Neuronal stem cell (in vitro differentiated cells): ENCODE data around the gene CHST11.
A peak's percentile ranks its signal among the peaks of the same experiment; 100 is the strongest.

Experiments
- DNase-seq: peaks from one replicate; pipeline ENCODE4 v3.0.0-alpha.2; 2013; ENCODE audit warnings: low spot score
- H2AFZ ChIP-seq: one replicate; pipeline ENCODE4 v1.6.1; 2013; ENCODE audit warnings: mild to moderate bottlenecking, low read length, inconsistent platforms
- H2AK5ac ChIP-seq: 2 replicates; pipeline ENCODE4 v1.6.1; 2013; ENCODE audit warnings: low read depth, mild to moderate bottlenecking, inconsistent platforms, low read length, moderate library complexity, mixed read lengths
- H2BK120ac ChIP-seq: 2 replicates; pipeline ENCODE4 v1.6.1; 2013; ENCODE audit warnings: low read depth, mild to moderate bottlenecking, inconsistent platforms, low read length, moderate library complexity, mixed read lengths
- H2BK12ac ChIP-seq: one replicate; pipeline ENCODE4 v1.6.1; 2013; ENCODE audit warnings: low read length, inconsistent platforms
- H2BK15ac ChIP-seq: 2 replicates; pipeline ENCODE4 v1.6.1; 2013; ENCODE audit warnings: mild to moderate bottlenecking, low read length, inconsistent platforms, mixed read lengths
- H2BK5ac ChIP-seq: one replicate; pipeline ENCODE4 v1.6.1; 2013; ENCODE audit warnings: inconsistent platforms, mild to moderate bottlenecking, low read length, moderate library complexity
- H3K14ac ChIP-seq: one replicate; pipeline ENCODE4 v1.6.1; 2013; ENCODE audit warnings: low read length, inconsistent platforms
- H3K18ac ChIP-seq: 2 replicates; pipeline ENCODE4 v1.6.1; 2013; ENCODE audit warnings: low read length, inconsistent platforms
- H3K23ac ChIP-seq: 2 replicates; pipeline ENCODE4 v1.6.1; 2013; ENCODE audit warnings: low read depth, mild to moderate bottlenecking, mixed read lengths, low read length, inconsistent platforms; ENCODE audit not compliant: poor library complexity
- H3K27ac ChIP-seq: replicated peaks from 3 replicates; pipeline ENCODE4 v1.5.1; 2013; ENCODE audit warnings: low read length, inconsistent platforms
- H3K27me3 ChIP-seq, 3 experiments: 2 replicates each; pipeline ENCODE4 v1.6.1; 2013; ENCODE audit warnings: low read length in 3 of 3, mild to moderate bottlenecking in 2 of 3, inconsistent platforms in 1 of 3, low read depth in 1 of 3, mixed read lengths in 1 of 3, moderate library complexity in 1 of 3; ENCODE audit not compliant: control insufficient read depth in 3 of 3, insufficient read depth in 3 of 3
- H3K36me3 ChIP-seq, 2 donors: replicated peaks in 1 of 2; 2 replicates each; pipeline ENCODE4 v1.6.1; 2013; ENCODE audit warnings: low read length in 2 of 2; ENCODE audit not compliant: control insufficient read depth in 2 of 2, insufficient read depth in 2 of 2
- H3K4ac ChIP-seq: 2 replicates; pipeline ENCODE4 v1.6.1; 2013; ENCODE audit warnings: inconsistent platforms, mild to moderate bottlenecking, low read length, moderate library complexity
- H3K4me1 ChIP-seq, 2 donors: 1 replicate in 1 of 2; 2 replicates in 1 of 2; pipeline ENCODE4 v1.6.1; 2013; ENCODE audit warnings: low read length in 2 of 2, low read depth in 1 of 2; ENCODE audit not compliant: control insufficient read depth in 2 of 2, insufficient read depth in 1 of 2
- H3K4me2 ChIP-seq: one replicate; pipeline ENCODE4 v1.6.1; 2013; ENCODE audit warnings: mild to moderate bottlenecking, low read length, inconsistent platforms; ENCODE audit not compliant: insufficient read depth, poor library complexity, severe bottlenecking
- H3K4me3 ChIP-seq, 2 donors: 2 replicates each; pipeline ENCODE4 v1.5.1; 2013; ENCODE audit warnings: low read length in 2 of 2, mild to moderate bottlenecking in 2 of 2, inconsistent platforms in 1 of 2, moderate library complexity in 1 of 2
- H3K79me1 ChIP-seq: one replicate; pipeline ENCODE4 v1.6.1; 2013; ENCODE audit warnings: low read depth, mild to moderate bottlenecking, inconsistent platforms, low read length, moderate library complexity
- H3K9ac ChIP-seq: one replicate; pipeline ENCODE4 v1.6.1; 2013; ENCODE audit warnings: mild to moderate bottlenecking, low read depth, low read length, inconsistent platforms; ENCODE audit not compliant: poor library complexity
- H3K9me3 ChIP-seq, 2 donors: replicated peaks in 1 of 2; 2 replicates each; pipeline versions ENCODE3 to v1.6.1; 2013; ENCODE audit warnings: low read length in 2 of 2, mild to moderate bottlenecking in 2 of 2, inconsistent platforms in 1 of 2, low read depth in 1 of 2, mixed read lengths in 1 of 2, moderate library complexity in 1 of 2; ENCODE audit not compliant: control insufficient read depth in 2 of 2, insufficient read depth in 1 of 2
- H4K8ac ChIP-seq: one replicate; pipeline ENCODE4 v1.6.1; 2013; ENCODE audit warnings: low read depth, mild to moderate bottlenecking, inconsistent platforms, low read length, moderate library complexity
- H4K91ac ChIP-seq: one replicate; pipeline ENCODE4 v1.6.1; 2013; ENCODE audit warnings: low read length, low read depth, mild to moderate bottlenecking, inconsistent platforms; ENCODE audit not compliant: poor library complexity
- WGBS, 2 donors: extraction: QIAGEN DNeasy Blood & Tissue Kit; methylation state at CpG; one replicate each; pipeline ENCODE4 v1.1.7; 2013; ENCODE audit warnings: missing lambda C conversion rate in 2 of 2, mixed read lengths in 1 of 2; ENCODE audit not compliant: insufficient read length in 2 of 2, insufficient replicate concordance in 1 of 2; ENCODE audit errors: extremely low coverage in 2 of 2; 5-methylcytosine and 5-hydroxymethylcytosine counted together

Gene CHST11

GRCh38 chr12:104640956-104641355, 184.2 kb downstream of the CHST11 start:
- Histone ChIP-seq H2AK5ac (no peak overlapping the region), H3K27me3 (no peaks in the 10 kb centered on the region), H3K14ac (no peak overlapping the region), H3K4ac (no peak overlapping the region), H3K4me3 (no peak overlapping the region), H3K36me3 (no peaks in the 10 kb centered on the region), H3K79me1 (no peaks in the 10 kb centered on the region), H2BK12ac (no peak overlapping the region), H3K9me3 (peaks cover 4% of the 10 kb centered on the region in 2 donors), H3K23ac (no peak overlapping the region), H4K91ac (no peak overlapping the region), H2AFZ (no peak overlapping the region), H4K8ac (no peak overlapping the region), H2BK15ac (no peak overlapping the region), H3K18ac (no peak overlapping the region), H2BK120ac (no peak overlapping the region), H3K9ac (no peak overlapping the region), H3K4me2 (no peak overlapping the region), H2BK5ac (no peak overlapping the region), H3K4me1 (peaks cover 4 to 16% of the 10 kb centered on the region in 2 donors), H3K27ac (no peak overlapping the region)
- no CpG with 5 or more reads among the region's 1 CpG for WGBS, 2 donors
- DNase-seq = no peak

- Histone ChIP-seq H3K9me3 (peaks cover 4 to 6% of the 10 kb centered on the region in 2 donors), H3K79me1 (no peaks in the 10 kb centered on the region), H3K36me3 (no peaks in the 10 kb centered on the region), H2BK5ac (no peak overlapping the region), H3K4ac (no peak overlapping the region), H3K4me2 (no peak overlapping the region), H2AFZ (no peak overlapping the region), H3K14ac (no peak overlapping the region), H3K9ac (no peak overlapping the region), H2BK12ac (no peak overlapping the region), H3K4me1 (peaks cover 4 to 16% of the 10 kb centered on the region in 2 donors), H2AK5ac (no peak overlapping the region), H4K8ac (no peak overlapping the region), H4K91ac (no peak overlapping the region), H3K18ac (no peak overlapping the region), H3K27me3 (no peaks in the 10 kb centered on the region), H3K23ac (no peak overlapping the region), H2BK15ac (no peak overlapping the region), H3K4me3 (no peak overlapping the region), H2BK120ac (no peak overlapping the region), H3K27ac (no peak overlapping the region)
- DNase-seq = no peak
- WGBS, 2 donors = no CpG with 5 or more reads among the region's 3 CpGs
Observed at GRCh38 chr12:104641862-104642261, 185.1 kb downstream of the CHST11 start.

- Histone ChIP-seq H3K27me3 (no peaks in the 10 kb centered on the region), H4K8ac (no peak overlapping the region), H3K4me2 (no peak overlapping the region), H3K14ac (no peak overlapping the region), H2AFZ (no peak overlapping the region), H3K4ac (no peak overlapping the region), H2BK15ac (no peak overlapping the region), H2BK120ac (no peak overlapping the region), H3K4me3 (no peak overlapping the region), H3K18ac (no peak overlapping the region), H2BK12ac (no peak overlapping the region), H3K79me1 (no peaks in the 10 kb centered on the region), H4K91ac (no peak overlapping the region), H3K27ac (no peak overlapping the region), H3K23ac (no peak overlapping the region), H3K36me3 (no peaks in the 10 kb centered on the region), H2BK5ac (no peak overlapping the region), H2AK5ac (no peak overlapping the region), H3K4me1 (peaks cover 4 to 13% of the 10 kb centered on the region in 2 donors), H3K9me3 (peaks cover 4 to 8% of the 10 kb centered on the region in 2 donors), H3K9ac (no peak overlapping the region)
- no peak for DNase-seq
- no CpG with 5 or more reads among the region's 8 CpGs for WGBS, 2 donors
Observed at GRCh38 chr12:104643093-104643818, 186.5 kb downstream of the CHST11 start.

DNA sequence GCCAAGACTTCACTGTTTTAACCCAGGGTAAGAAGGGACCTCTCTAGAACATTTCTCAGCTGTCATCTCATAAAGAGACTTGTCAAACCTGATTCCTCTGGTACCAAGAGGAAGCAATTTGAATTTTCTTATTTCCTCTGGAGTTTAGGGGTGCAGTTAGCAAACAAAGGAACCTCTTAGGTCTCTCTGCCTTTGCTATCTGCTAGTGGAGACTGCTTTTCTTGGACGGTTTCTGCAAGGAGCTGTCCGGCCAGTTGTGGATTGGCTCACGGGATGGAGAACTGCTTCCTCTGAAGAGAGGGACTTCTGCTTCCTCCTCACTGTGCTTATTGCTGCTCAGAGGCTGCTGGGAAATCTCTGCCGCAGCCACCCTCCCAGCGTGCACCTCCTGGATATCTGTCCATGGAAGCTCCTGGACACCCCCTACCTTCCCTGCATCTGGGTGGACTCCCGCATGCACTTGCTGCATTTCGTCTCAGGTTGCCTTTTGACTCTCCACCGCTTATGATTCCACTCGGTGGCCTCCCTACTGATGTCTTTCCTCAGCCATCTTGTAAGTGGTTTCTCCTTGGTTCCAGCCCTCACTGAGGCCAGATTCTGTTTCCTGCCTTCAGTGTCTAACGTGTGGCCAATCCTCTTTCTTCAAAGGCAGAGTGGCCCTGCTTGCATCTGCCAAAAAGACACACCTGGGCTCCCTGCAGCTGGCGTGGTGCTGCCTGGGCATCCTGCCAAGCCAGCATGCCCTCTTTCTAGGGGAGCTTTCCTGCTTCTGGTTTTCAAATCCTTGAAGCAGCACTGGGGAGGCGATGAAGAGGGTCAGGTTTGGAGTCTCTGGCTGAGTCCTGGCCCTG, 187.3 kb downstream of the CHST11 start:
- no peak overlapping the region for H2BK12ac ChIP-seq
- H3K23ac ChIP-seq = no peak overlapping the region
- H2BK120ac ChIP-seq = no peak overlapping the region
- no CpG with 5 or more reads among the region's 12 CpGs for WGBS, 2 donors
- no peak overlapping the region for H4K8ac ChIP-seq
- H3K27ac ChIP-seq = no peak overlapping the region
- no peak overlapping the region for H3K4me2 ChIP-seq
- H3K14ac ChIP-seq = no peak overlapping the region
- no peak overlapping the region for H2BK5ac ChIP-seq
- H3K4me3 ChIP-seq = no peak overlapping the region
- H3K9ac ChIP-seq = peak overlapping the region; percentile 22
- H3K27me3 ChIP-seq = no peaks in the 10 kb centered on the region
- H3K18ac ChIP-seq = peak overlapping the region; percentile 58
- H3K36me3 ChIP-seq = no peaks in the 10 kb centered on the region
- no peak overlapping the region for H2AFZ ChIP-seq
- H4K91ac ChIP-seq = no peak overlapping the region
- no peaks in the 10 kb centered on the region for H3K79me1 ChIP-seq
- H3K4ac ChIP-seq = no peak overlapping the region
- no peak for DNase-seq
- H2AK5ac ChIP-seq = no peak overlapping the region
- H3K4me1 ChIP-seq = peaks cover 4 to 8% of the 10 kb centered on the region in 2 donors
- H3K9me3 ChIP-seq = peaks cover 4 to 8% of the 10 kb centered on the region in 2 donors
- no peak overlapping the region for H2BK15ac ChIP-seq
